Measurements from ENCODE around the gene GLT6D1. TPM values are rescaled to one million over a fixed set of nuclear protein-coding genes. Genes with fewer than 3 reads are reported as not detected.
"Not testable (repeated sequence)": the region's sequence is repeated elsewhere in the genome, so short reads cannot be mapped to it uniquely, and the experiment has no call there.

The GLT6D1 gene
- total RNA-seq, 1 donor = not detected

DNA sequence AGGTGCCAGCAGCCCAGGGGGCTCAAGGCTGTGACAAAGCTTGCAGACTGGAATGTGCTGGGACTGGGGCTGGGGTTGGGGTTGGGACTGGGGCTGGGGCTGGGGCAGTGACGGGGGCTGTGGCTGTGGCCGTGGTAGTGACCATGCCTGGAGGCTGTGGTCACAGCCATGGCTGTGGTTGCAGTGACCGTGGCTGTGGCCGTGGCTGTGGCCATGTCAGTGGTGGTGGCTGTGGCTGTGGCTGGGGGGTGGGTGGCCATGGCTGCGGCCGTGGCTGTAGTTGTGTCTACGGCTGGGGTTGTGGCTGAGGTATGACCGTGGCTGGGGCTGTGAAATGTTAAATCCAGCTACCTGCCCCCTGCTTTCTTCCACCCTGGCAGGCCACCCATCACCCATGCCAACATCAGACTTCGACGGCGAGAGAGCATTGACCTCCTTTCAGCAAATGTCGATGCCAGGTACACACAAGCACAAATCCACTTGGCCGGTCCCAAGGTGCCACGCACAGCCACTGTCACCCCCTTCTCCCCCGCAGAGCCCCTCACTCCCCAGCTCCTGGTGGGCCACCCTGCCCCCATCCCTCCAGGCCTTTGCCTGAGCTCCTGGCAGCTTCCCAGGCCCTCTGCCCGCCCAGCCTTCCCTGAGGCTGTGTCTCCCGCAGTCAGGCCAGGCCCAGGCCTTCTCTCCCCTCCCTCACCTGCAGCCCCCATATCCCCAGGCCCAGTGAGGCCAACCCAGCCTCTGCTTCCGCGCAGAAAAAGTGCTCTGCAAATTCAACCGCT lies 39.1 kb upstream of the GLT6D1 start:
- H3K4me3 ChIP-seq (ENCODE audit: low read depth, low read length) = no peak overlapping the region
- no peak for DNase-seq (ENCODE audit: low read depth)
- TF ChIP-seq, protein P1, sequence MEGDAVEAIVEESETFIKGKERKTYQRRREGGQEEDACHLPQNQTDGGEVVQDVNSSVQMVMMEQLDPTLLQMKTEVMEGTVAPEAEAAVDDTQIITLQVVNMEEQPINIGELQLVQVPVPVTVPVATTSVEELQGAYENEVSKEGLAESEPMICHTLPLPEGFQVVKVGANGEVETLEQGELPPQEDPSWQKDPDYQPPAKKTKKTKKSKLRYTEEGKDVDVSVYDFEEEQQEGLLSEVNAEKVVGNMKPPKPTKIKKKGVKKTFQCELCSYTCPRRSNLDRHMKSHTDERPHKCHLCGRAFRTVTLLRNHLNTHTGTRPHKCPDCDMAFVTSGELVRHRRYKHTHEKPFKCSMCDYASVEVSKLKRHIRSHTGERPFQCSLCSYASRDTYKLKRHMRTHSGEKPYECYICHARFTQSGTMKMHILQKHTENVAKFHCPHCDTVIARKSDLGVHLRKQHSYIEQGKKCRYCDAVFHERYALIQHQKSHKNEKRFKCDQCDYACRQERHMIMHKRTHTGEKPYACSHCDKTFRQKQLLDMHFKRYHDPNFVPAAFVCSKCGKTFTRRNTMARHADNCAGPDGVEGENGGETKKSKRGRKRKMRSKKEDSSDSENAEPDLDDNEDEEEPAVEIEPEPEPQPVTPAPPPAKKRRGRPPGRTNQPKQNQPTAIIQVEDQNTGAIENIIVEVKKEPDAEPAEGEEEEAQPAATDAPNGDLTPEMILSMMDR (IDR thresholded peaks at IDR 0.05; ENCODE audit: insufficient read depth, low read depth, low read length) = no peak

DNA sequence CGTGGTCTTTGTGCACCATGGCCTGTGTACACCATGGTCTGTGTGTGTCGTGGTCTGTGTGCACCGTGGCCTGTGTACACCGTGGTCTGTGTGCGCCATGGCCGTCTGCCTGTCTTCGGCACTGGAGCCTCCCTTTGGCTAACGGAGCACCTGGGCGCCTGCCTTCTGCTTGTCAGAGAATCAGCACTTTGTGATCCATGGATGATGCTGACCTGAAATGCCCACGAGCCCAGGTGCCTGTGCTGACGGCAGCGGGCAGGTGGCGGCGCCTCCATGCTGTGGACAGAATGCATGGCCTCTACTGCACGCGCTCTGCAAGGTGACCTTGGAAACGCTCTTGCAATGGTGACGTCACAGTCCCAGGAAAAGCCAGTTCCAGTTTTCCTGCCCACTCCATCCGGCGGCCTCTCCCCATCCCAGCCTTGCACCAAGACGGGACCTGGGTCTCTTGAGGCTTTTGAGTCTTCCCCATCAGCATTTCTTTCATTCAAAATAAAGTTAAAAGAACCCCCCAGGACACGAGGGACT lies 38.4 kb upstream of the GLT6D1 start:
- H3K4me3 ChIP-seq (ENCODE audit: low read depth, low read length) = no peak overlapping the region
- no peak for DNase-seq (ENCODE audit: low read depth)
- TF ChIP-seq, protein P1 (IDR thresholded peaks at IDR 0.05; ENCODE audit: insufficient read depth, low read depth, low read length) = no peak

DNA sequence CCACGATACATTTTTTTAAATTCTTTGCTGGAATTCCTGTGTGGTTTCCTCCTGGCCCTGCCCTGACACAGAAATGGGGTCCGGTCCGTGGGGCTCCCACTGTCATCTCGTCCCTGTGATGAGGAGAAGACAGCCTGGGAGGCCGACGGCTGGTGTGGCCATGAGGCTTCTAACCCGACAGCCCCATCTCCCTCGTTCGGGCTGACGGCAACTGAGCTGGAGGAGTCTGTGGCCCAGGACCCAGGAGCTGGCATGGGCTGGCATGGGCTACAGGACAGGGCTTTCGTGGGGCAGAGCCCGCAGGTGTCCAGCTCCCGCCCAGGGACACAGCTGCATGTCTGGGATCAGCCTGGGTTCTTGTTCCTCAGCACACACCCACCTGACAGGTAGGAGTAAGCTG lies 37.6 kb upstream of the GLT6D1 start:
- H3K4me3 ChIP-seq (ENCODE audit: low read depth, low read length) = no peak overlapping the region
- DNase-seq (ENCODE audit: low read depth) = no peak
- TF ChIP-seq, protein P1 (IDR thresholded peaks at IDR 0.05; ENCODE audit: insufficient read depth, low read depth, low read length) = no peak

DNA sequence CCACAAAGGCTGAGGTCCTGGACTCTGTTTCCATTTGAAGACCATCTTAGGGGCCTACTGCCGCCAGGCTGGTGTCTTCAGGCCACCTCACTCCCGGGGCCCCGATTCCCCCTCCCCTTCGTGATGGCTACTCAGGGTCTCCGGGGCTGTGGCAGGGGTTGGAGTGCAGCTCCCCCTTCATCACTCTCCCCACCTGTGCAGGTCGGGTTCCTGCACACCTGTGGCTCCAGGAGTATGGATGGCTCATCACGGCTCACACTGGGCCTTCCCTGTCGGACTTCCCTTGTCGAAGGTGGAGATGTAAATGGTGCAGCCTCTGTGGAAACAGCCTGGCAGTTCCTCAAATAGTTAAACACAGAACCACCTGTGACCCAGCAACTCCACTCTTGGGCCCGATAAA lies 35.6 kb upstream of the GLT6D1 start:
- TF ChIP-seq, protein P1 (IDR thresholded peaks at IDR 0.05; ENCODE audit: insufficient read depth, low read depth, low read length) = no peak
- no peak overlapping the region for H3K4me3 ChIP-seq (ENCODE audit: low read depth, low read length)
- DNase-seq (ENCODE audit: low read depth) = no peak

DNA sequence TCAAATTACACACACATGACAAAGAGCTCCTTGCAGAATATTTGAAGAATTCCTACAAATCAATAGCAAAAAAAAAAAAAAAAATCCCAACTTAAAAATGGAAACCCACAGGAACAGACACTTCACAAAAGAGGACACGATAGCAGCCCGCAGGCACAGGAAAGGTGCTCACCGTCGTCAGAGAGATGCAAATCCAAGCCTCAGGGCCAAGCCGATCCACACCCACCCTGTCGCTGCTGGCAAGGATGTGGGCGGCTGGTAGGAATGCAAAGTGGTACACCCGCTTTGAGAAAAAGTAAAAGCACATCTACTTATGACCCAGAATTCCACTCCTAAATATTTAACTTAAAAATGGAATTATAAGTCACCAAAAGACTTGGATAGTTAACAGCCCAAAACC lies 34.6 kb upstream of the GLT6D1 start:
- no peak for DNase-seq (ENCODE audit: low read depth)

DNA sequence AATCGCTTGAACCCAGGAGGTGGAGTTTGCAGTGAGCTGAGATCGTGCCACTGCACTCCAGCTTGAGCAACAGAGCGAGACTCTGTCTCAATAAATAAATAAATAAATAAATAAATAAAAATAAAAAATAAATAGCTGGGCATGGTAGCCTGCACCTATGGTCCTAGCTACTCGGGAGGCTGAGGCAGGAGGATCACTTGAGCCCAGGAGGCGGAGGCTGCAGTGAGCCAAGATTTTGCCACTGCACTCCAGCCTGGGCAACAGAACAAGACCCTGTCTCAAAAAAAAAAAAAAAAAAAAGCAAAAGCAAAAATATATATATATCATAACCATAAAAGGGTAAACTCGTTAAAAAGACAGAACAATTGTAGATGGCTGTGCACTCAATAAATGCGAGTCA lies 33.4 kb upstream of the GLT6D1 start:
- not testable (repeated sequence) for DNase-seq (ENCODE audit: low read depth); H3K4me3 ChIP-seq (ENCODE audit: low read depth, low read length)

More for the DNA sequence above, 34.6 kb upstream of the GLT6D1 start:
- H3K4me3 ChIP-seq (ENCODE audit: low read depth, low read length) = no peak overlapping the region
- TF ChIP-seq, protein P1 (IDR thresholded peaks at IDR 0.05; ENCODE audit: insufficient read depth, low read depth, low read length) = no peak

DNA sequence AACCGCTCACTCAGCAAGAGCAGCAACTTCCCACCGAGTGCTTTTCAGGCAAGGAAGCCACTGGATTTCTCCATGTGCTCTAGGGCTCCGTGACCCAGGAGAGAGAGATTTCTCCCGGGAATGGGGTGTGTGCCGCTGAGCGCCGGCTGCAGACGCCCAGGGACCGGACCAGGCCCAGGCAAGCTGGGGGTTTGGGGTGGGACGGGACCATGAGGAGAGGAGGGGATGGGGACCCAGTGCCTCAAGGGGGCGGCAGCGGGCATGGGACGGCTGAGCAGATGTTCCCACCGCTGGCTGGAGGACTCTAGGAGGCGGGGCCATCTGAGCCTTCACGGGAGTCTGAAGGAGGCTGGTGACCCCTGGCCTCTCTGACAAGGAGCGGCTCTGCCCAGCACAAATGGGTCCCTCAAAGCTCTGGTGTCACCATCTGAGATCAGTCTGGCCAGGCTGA lies 32.3 kb upstream of the GLT6D1 start:
- H3K4me3 ChIP-seq (ENCODE audit: low read depth, low read length) = no peak overlapping the region
- DNase-seq (ENCODE audit: low read depth) = no peak
- TF ChIP-seq, protein P1 (IDR thresholded peaks at IDR 0.05; ENCODE audit: insufficient read depth, low read depth, low read length) = no peak

Data from fibroblast of villous mesenchyme (primary cell).